Putamen (tissue), 1 donor: Measurements from ENCODE around the gene HMGB1.
"Not testable (repeated sequence)": the region's sequence is repeated elsewhere in the genome, so short reads cannot be mapped to it uniquely, and the experiment has no call there.

Experiments used
- DNase-seq: peaks from one replicate; pipeline ENCODE4 v3.0.0-alpha.2; 2016; ENCODE audit warnings: low spot score

HMGB1 gene

GRCh38 chr13:30466358-30466714 lies 600 bp upstream of the HMGB1 start:
- no peak for DNase-seq

GRCh38 chr13:30465343-30465592 lies 468 bp downstream of the HMGB1 start:
- DNase-seq, result no peak

GRCh38 chr13:30464496-30465342 lies 1.0 kb downstream of the HMGB1 start:
- peak; percentile 82 for DNase-seq

- DNase-seq, result peak; percentile 60
Measured at GRCh38 chr13:30463787-30464495, 1.8 kb downstream of the HMGB1 start.

GRCh38 chr13:30461279-30462066 lies 4.3 kb downstream of the HMGB1 start:
- peak; percentile 34 for DNase-seq

GRCh38 chr13:30457306-30457891 lies 8.3 kb downstream of the HMGB1 start:
- DNase-seq, result no peak

GRCh38 chr13:30456290-30456689 lies 9.4 kb downstream of the HMGB1 start:
- DNase-seq, result no peak

GRCh38 chr13:30454991-30455390 lies 10.7 kb downstream of the HMGB1 start:
- no peak for DNase-seq

- DNase-seq, result no peak
Measured at GRCh38 chr13:30453727-30454126, 12.0 kb downstream of the HMGB1 start.

- not testable (repeated sequence) for DNase-seq
Measured at GRCh38 chr13:30451476-30451875, 14.3 kb downstream of the HMGB1 start.

GRCh38 chr13:30450066-30450465 lies 15.7 kb downstream of the HMGB1 start:
- DNase-seq, result no peak

- no peak for DNase-seq
Measured at GRCh38 chr13:30448441-30448840, 17.3 kb downstream of the HMGB1 start.

- no peak for DNase-seq
Measured at GRCh38 chr13:30446126-30446500, 19.6 kb downstream of the HMGB1 start.

GRCh38 chr13:30443957-30444404 lies 21.8 kb downstream of the HMGB1 start:
- DNase-seq, result no peak

GRCh38 chr13:30443491-30443890 lies 22.2 kb downstream of the HMGB1 start:
- DNase-seq, result not testable (repeated sequence)

- DNase-seq, result no peak
Measured at GRCh38 chr13:30442926-30443325, 22.8 kb downstream of the HMGB1 start.

- DNase-seq, result no peak
Measured at GRCh38 chr13:30440910-30441703, 24.6 kb downstream of the HMGB1 start.

- no peak for DNase-seq
Measured at GRCh38 chr13:30438286-30438685, 27.4 kb downstream of the HMGB1 start.

GRCh38 chr13:30437177-30437576 lies 28.6 kb downstream of the HMGB1 start:
- no peak for DNase-seq

- no peak for DNase-seq
Measured at GRCh38 chr13:30435911-30436451, 29.8 kb downstream of the HMGB1 start.

- no peak for DNase-seq
Measured at GRCh38 chr13:30431269-30431940, 34.3 kb downstream of the HMGB1 start.
